NB4 (cell line): ENCODE data around the gene CBX2.

Source experiments
- DNase-seq: peaks from one replicate; pipeline ENCODE4 v3.0.0; 2010; ENCODE audit warnings: low read depth
- H3K4me3 ChIP-seq: one replicate; pipeline ENCODE4 v1.5.1; 2011; ENCODE audit warnings: mild to moderate bottlenecking, low read depth, low read length, moderate library complexity
- MYC ChIP-seq: IDR thresholded peaks from 2 replicates; pipeline ENCODE4 v1.6.1; 2011; ENCODE audit warnings: low read depth, low read length
- POLR2A ChIP-seq: IDR thresholded peaks from 2 replicates; pipeline ENCODE4 v1.6.1; 2011; ENCODE audit warnings: mild to moderate bottlenecking; ENCODE audit not compliant: insufficient read length; ENCODE audit errors: extremely low read depth
- TF ChIP-seq, protein P1 (sequence below): IDR thresholded peaks from 2 replicates; pipeline ENCODE4 v1.6.1; 2011; ENCODE audit warnings: low read depth, low read length
- TF ChIP-seq, protein P2 (sequence below): IDR thresholded peaks from one replicate; pipeline ENCODE4 v1.5.1; 2012; ENCODE audit warnings: low read depth, low read length

The CBX2 gene

DNA sequence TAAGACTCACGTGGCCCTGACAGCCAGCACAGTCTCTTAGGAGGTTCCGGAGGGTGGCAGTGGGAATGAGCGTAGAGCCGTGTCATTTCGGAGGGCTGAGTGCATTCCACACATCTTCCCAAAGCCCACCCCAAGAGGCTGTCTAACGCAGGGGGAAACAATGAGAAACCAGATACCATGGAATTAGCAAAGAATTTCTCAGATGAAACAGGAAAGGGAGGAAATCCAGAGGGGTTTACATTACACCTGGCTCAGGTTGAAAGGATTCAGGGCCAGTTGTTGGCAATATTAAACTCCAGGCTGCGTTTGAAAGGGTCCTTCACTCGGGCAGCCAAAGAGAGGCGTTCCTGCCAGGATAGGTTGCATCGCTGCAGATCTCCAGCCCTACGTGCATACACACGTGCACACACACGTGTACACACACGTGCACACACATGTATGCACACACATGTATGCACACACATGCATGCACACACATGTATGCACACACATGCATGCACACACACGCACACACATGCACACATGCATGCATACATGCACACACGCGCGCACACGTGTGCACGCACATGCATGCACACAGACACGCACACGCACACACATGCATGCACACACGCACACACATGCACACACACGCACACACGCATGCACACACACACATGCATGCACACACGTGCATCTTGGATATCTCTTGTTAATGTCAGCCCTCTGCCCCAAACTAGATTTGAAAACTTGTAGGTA is 49.1 kb downstream of the CBX2 start:
- DNase-seq = no peak
- TF ChIP-seq, protein P1, sequence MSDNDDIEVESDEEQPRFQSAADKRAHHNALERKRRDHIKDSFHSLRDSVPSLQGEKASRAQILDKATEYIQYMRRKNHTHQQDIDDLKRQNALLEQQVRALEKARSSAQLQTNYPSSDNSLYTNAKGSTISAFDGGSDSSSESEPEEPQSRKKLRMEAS = no peak
- TF ChIP-seq POLR2A = no peak
- no peak for TF ChIP-seq MYC
- TF ChIP-seq, protein P2, sequence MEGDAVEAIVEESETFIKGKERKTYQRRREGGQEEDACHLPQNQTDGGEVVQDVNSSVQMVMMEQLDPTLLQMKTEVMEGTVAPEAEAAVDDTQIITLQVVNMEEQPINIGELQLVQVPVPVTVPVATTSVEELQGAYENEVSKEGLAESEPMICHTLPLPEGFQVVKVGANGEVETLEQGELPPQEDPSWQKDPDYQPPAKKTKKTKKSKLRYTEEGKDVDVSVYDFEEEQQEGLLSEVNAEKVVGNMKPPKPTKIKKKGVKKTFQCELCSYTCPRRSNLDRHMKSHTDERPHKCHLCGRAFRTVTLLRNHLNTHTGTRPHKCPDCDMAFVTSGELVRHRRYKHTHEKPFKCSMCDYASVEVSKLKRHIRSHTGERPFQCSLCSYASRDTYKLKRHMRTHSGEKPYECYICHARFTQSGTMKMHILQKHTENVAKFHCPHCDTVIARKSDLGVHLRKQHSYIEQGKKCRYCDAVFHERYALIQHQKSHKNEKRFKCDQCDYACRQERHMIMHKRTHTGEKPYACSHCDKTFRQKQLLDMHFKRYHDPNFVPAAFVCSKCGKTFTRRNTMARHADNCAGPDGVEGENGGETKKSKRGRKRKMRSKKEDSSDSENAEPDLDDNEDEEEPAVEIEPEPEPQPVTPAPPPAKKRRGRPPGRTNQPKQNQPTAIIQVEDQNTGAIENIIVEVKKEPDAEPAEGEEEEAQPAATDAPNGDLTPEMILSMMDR = no peak
- no peak overlapping the region for H3K4me3 ChIP-seq

DNA sequence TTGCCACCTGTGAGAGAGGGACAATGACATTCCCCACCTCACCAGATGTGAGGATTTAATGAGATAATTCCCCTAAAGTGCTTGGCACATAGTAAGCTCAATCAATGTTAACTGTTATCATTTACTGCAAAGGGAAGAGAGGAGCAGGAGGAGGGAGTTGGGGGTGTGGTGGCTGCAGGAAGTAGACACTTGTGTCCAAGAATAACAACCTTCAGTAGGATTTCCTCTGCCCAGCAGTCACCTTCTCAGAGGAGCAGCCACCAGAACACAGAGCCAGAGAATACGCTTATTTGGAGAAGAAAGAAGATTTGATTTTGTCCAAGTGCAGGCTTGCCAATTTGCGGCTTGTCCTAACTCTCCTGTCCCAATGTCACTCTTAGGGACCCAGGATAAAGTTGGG is 51.1 kb downstream of the CBX2 start:
- TF ChIP-seq, protein P1 = no peak
- TF ChIP-seq, protein P2 = no peak
- TF ChIP-seq MYC = no peak
- TF ChIP-seq POLR2A = no peak
- no peak overlapping the region for H3K4me3 ChIP-seq
- peak; percentile 37 for DNase-seq

DNA sequence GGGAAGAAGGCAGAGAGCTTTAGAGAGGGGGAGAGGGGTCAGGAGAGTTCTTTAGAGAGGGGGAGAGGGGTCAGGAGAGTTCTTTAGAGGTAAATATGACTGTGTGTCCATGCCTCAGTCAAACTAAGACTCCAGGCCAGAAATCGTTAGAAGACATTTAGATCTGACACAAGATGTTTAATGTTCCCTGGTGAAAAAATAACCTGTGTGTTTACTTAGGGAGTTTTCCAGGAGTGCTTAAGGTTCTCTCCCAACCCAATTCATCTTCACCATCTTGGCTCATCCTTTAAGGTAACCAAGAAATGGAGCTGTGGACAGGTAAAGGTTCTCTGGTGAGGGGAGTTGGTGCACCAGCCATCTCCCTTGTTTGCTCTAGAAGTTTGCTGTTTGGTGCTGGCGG is 51.5 kb downstream of the CBX2 start:
- no peak overlapping the region for H3K4me3 ChIP-seq
- no peak for DNase-seq
- no peak for TF ChIP-seq MYC
- TF ChIP-seq, protein P1 = no peak
- TF ChIP-seq, protein P2 = no peak
- no peak for TF ChIP-seq POLR2A

DNA sequence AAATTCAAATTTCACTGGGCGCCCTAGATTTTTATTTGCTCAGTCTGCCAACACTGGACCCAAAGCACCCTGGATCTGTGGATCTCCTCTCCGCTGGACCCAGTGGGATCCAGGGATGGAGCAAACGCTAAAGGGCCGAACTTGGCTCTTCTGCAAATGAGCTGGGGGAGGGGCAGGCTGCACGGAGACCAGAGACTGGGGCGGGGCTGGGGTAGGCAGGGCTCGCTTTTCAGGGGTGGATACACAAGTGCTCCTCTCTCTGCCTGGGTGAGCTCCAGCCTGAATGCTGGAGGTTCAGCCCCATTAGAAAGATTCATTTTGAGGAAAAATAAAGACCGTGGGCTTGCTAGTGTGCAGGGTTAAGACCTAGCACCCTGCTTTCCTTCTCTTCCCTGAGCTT is 52.4 kb downstream of the CBX2 start:
- no peak overlapping the region for H3K4me3 ChIP-seq
- no peak for TF ChIP-seq POLR2A
- TF ChIP-seq, protein P1 = no peak
- peak; percentile 27 for DNase-seq

DNA sequence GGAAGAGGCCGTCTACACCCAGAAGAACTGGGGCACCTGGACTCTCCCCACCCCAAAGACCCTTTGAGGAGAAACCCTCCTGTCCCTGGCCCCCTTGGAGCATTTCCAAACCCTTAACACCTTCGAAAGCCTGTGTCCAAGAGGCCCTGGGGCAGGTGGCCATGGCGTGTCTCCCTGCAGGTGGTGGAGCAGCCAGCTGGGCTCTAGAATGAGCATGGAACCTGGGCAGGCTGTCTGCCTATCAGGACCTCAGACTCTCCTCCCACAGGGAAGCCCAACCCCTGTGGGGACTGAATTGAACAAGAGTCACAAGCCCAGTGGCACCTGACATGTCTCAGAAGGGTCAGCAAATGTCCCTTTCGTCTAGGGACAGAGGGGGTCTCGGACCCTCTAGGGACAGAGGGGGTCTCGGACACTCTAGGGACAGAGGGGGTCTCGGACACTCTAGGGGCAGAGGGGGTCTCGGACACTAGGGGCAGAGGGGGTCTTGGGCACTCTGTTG is 52.9 kb downstream of the CBX2 start:
- TF ChIP-seq MYC (no peak), POLR2A (no peak)
- TF ChIP-seq, protein P1 = no peak
- no peak overlapping the region for H3K4me3 ChIP-seq
- DNase-seq = no peak

DNA sequence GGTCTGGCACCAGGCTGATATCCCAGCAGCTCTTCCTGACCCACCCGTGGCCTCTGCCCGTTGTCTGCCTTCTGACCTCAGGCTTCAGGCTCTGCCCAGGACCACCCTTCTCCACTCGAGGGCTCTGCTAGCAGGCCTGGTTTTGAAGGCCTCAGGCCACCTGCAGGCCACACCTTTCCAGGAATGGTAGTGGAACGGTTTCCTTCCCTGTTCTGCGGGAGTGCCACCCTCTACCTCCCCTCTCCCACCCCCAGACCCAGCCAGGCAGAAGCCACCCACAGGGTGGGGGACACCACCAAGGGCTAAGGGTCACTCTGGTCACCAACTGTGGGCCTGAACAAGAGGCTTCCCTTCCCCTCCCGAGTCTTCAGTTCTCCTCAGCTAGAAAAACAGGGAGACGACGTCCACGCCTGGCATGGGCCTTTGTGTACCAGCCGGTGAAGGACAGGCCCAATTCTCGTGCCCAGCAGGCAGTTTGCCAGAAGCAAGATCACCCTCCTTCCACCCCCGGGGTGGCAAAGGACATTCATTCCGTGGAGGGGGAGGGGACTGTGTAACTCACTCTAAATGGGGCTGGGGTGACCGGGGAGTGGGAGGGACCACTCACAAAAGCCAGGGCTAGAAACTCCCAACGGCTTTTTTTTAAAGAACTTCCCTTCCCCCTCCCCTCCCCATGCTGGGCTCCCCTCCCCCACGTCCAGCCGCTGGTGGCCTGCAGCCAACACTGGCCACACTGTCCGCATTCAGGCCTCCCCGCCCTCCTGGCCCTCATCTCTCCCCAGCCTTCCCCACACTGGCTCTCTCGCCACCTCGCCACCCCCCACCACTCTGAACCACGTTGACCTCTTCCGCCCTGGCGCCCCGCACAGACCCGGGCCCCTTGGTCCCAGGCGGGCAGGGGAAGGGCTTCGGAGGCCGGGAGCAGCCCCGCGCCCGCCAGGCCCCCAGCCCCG is 53.6 kb downstream of the CBX2 start:
- H3K4me3 ChIP-seq = no peak overlapping the region
- DNase-seq = peak; percentile 33
- no peak for TF ChIP-seq POLR2A
- no peak for TF ChIP-seq MYC
- TF ChIP-seq, protein P1 = no peak
